Stimulated activated CD8-positive, alpha-beta memory T cell treated with anti-CD3 and anti-CD28 coated beads, Interleukin-7, amount 100 ng/mL, for 48 hours (primary cell): Measurements from ENCODE around the gene ITPRIPL2.

Source experiments
- DNase-seq, 2 donors: peaks; one replicate each; pipeline ENCODE4 v3.0.0-alpha.2; 2020; ENCODE audit warnings: low read depth in 1 of 2; ENCODE audit errors: extremely low read depth in 1 of 2

Gene ITPRIPL2

GRCh38 chr16:19093631-19094541 is 19.9 kb upstream of the ITPRIPL2 start:
- no peak for DNase-seq

- no peak for DNase-seq
Measured at GRCh38 chr16:19094542-19095365, 19.0 kb upstream of the ITPRIPL2 start.

GRCh38 chr16:19095654-19096053 is 18.1 kb upstream of the ITPRIPL2 start:
- no peak for DNase-seq

- DNase-seq: no peak
Measured at GRCh38 chr16:19098173-19098572, 15.6 kb upstream of the ITPRIPL2 start.

- no peak for DNase-seq
Measured at GRCh38 chr16:19102187-19102872, 11.4 kb upstream of the ITPRIPL2 start.

GRCh38 chr16:19104607-19105006 is 9.2 kb upstream of the ITPRIPL2 start:
- DNase-seq: no peak

- no peak for DNase-seq
Measured at GRCh38 chr16:19105131-19105530, 8.6 kb upstream of the ITPRIPL2 start.

- DNase-seq: no peak
Measured at GRCh38 chr16:19105891-19106624, 7.7 kb upstream of the ITPRIPL2 start.

GRCh38 chr16:19106625-19107020 is 7.1 kb upstream of the ITPRIPL2 start:
- DNase-seq: no peak

GRCh38 chr16:19108409-19109287 is 5.1 kb upstream of the ITPRIPL2 start:
- no peak for DNase-seq

- DNase-seq: no peak
Measured at GRCh38 chr16:19109288-19109664, 4.5 kb upstream of the ITPRIPL2 start.

GRCh38 chr16:19110537-19111360 is 3.0 kb upstream of the ITPRIPL2 start:
- no peak for DNase-seq

- no peak for DNase-seq
Measured at GRCh38 chr16:19112099-19112407, 1.7 kb upstream of the ITPRIPL2 start.

GRCh38 chr16:19114359-19115147 is 789 bp downstream of the ITPRIPL2 start:
- no peak for DNase-seq

GRCh38 chr16:19115148-19116021 is 1.6 kb downstream of the ITPRIPL2 start:
- no peak for DNase-seq

GRCh38 chr16:19116711-19117449 is 3.1 kb downstream of the ITPRIPL2 start:
- DNase-seq: no peak
